ENCODE measurements around the gene MLN. TPM values are rescaled to one million over a fixed set of nuclear protein-coding genes. Genes with fewer than 3 reads are reported as not detected.

Gene MLN
- total and polyA plus RNA-seq, 7 donors = not detected

- Histone ChIP-seq H3K27ac (no peak overlapping the region), H3K9me3 (no peaks in the 10 kb centered on the region), H3K4me1 (no peaks in the 10 kb centered on the region), H3K27me3 (ENCODE audit: insufficient read depth in 3 of 3, low read length in 2 of 3) (peaks cover 0 to 41% (median 7%) of the 10 kb centered on the region in 3 donors), H3K4me3 (no peak overlapping the region), H3K36me3 (ENCODE audit: insufficient read depth in 1 of 2, low read depth in 1 of 2) (no peaks in the 10 kb centered on the region)
- TF ChIP-seq CTCF (IDR thresholded peaks at IDR 0.05) = no peak
- ATAC-seq (no peak), DNase-seq (no peak)
- 70 to 74% (median 73%) methylated on average over 19 to 21 of the region's 21 CpGs for WGBS, 3 donors
- intact Hi-C loops (cut with DNase I) = no loop called here
These were observed 26.9 kb upstream of the MLN start for GRCh38 chr6:33830635-33831240.

GRCh38 chr6:33828764-33829731 is 25.2 kb upstream of the MLN start:
- DNase-seq (no peak), ATAC-seq (no peak)
- no peaks in the 10 kb centered on the region for H3K36me3 ChIP-seq (ENCODE audit: insufficient read depth in 1 of 2, low read depth in 1 of 2)
- intact Hi-C loops (cut with DNase I) = no loop called here
- peaks cover 0 to 33% (median 6%) of the 10 kb centered on the region in 3 donors for H3K27me3 ChIP-seq (ENCODE audit: insufficient read depth in 3 of 3, low read length in 2 of 3)
- no peaks in the 10 kb centered on the region for H3K9me3 ChIP-seq
- H3K27ac ChIP-seq = no peak overlapping the region
- no peak for TF ChIP-seq CTCF (IDR thresholded peaks at IDR 0.05)
- no peak overlapping the region for H3K4me3 ChIP-seq
- WGBS, 3 donors = 33 to 38% (median 36%) methylated on average over 15 of the region's 15 CpGs
- H3K4me1 ChIP-seq = no peaks in the 10 kb centered on the region

GRCh38 chr6:33828452-33828763 is 24.6 kb upstream of the MLN start:
- H3K27me3 ChIP-seq (ENCODE audit: insufficient read depth in 3 of 3, low read length in 2 of 3) = peaks cover 0 to 33% (median 6%) of the 10 kb centered on the region in 3 donors
- WGBS, 3 donors = 45 to 52% (median 52%) methylated on average over 4 of the region's 4 CpGs
- intact Hi-C loops (cut with DNase I) = no loop called here
- ATAC-seq (no peak), DNase-seq (no peak)
- no peaks in the 10 kb centered on the region for H3K4me1 ChIP-seq
- TF ChIP-seq CTCF (IDR thresholded peaks at IDR 0.05) = no peak
- no peaks in the 10 kb centered on the region for H3K36me3 ChIP-seq (ENCODE audit: insufficient read depth in 1 of 2, low read depth in 1 of 2)
- H3K27ac ChIP-seq = no peak overlapping the region
- H3K4me3 ChIP-seq = no peak overlapping the region
- H3K9me3 ChIP-seq = no peaks in the 10 kb centered on the region

- DNase-seq = no peak
- no peak overlapping the region for H3K4me3 ChIP-seq
- peaks cover 0 to 33% (median 6%) of the 10 kb centered on the region in 3 donors for H3K27me3 ChIP-seq (ENCODE audit: insufficient read depth in 3 of 3, low read length in 2 of 3)
- no peak for ATAC-seq
- intact Hi-C loops (cut with DNase I) = no loop called here
- H3K9me3 ChIP-seq = no peaks in the 10 kb centered on the region
- no peak for TF ChIP-seq CTCF (IDR thresholded peaks at IDR 0.05)
- no peak overlapping the region for H3K27ac ChIP-seq
- WGBS, 3 donors = 72 to 77% (median 73%) methylated on average over 14 of the region's 14 CpGs
- H3K4me1 ChIP-seq = no peaks in the 10 kb centered on the region
- H3K36me3 ChIP-seq (ENCODE audit: insufficient read depth in 1 of 2, low read depth in 1 of 2) = no peaks in the 10 kb centered on the region
These were observed 24.0 kb upstream of the MLN start for GRCh38 chr6:33827546-33828451.

All from psoas muscle (tissue), 8 donors.